Ishikawa (cell line): ENCODE measurements around the gene TSPAN5.

ENCODE experiments used
- CEBPB ChIP-seq: IDR thresholded peaks from 2 replicates; pipeline ENCODE4 v1.6.1; 2012
- EP300 ChIP-seq: IDR thresholded peaks from 2 replicates; pipeline ENCODE4 v1.6.1; 2012; ENCODE audit warnings: borderline replicate concordance
- RAD21 ChIP-seq: IDR thresholded peaks from 2 replicates; pipeline ENCODE4 v1.6.1; 2012; ENCODE audit warnings: low read depth
- TAF1 ChIP-seq: IDR thresholded peaks from 2 replicates; pipeline ENCODE4 v1.6.1; 2012; ENCODE audit warnings: low read depth, mild to moderate bottlenecking
- TEAD4 ChIP-seq: IDR thresholded peaks from 2 replicates; pipeline ENCODE4 v1.6.1; 2012
- ZBTB7A ChIP-seq: IDR thresholded peaks from 2 replicates; pipeline ENCODE4 v1.6.1; 2012; ENCODE audit warnings: low read depth
- TF ChIP-seq, protein P1 (sequence below): IDR thresholded peaks from 2 replicates; pipeline ENCODE4 v1.6.1; 2012

- TF ChIP-seq TEAD4: no peak
- no peak for TF ChIP-seq EP300
- TF ChIP-seq RAD21: peak; percentile 95
- no peak for TF ChIP-seq CEBPB
- TF ChIP-seq TAF1: no peak
- TF ChIP-seq ZBTB7A: no peak
- TF ChIP-seq, protein P1, sequence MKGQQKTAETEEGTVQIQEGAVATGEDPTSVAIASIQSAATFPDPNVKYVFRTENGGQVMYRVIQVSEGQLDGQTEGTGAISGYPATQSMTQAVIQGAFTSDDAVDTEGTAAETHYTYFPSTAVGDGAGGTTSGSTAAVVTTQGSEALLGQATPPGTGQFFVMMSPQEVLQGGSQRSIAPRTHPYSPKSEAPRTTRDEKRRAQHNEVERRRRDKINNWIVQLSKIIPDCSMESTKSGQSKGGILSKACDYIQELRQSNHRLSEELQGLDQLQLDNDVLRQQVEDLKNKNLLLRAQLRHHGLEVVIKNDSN: no peak
These were observed 190.8 kb downstream of the TSPAN5 start for GRCh38 chr4:98467627-98468072.
